NCI-H1417 (cell line): ENCODE results near the gene TMEM131L.
A peak's percentile ranks its signal among the peaks of the same experiment; 100 is the strongest.

Experiments used
- DNase-seq, 3 experiments: peaks; one replicate each; lab custom pipeline; 2025; lab: John Stamatoyannopoulos, UW

Gene TMEM131L

GRCh38 chr4:153472122-153473037, 6.2 kb downstream of the TMEM131L start:
- DNase-seq, result no peak

DNA sequence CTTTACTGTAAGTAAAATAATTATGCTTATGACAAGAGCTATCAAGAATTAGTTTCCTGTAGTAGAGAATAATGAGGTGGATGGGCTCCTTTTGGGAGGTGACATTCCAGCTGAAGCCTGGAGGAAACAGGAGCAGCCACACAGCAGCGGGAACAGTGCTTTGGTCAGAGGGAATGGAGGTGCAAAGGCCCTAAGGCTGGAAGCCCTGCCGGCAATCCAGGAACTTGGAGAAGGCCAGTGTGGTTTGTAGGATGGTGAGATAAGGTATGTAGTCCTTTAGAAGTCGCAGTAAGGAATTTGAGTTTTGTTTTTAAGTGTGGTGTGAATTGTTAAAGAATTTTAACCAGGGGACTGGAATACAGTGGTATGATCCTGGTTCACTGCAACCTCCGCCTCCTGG, 8.1 kb downstream of the TMEM131L start:
- DNase-seq, result no peak

GRCh38 chr4:153476829-153477574, 10.8 kb downstream of the TMEM131L start:
- no peak for DNase-seq

DNA sequence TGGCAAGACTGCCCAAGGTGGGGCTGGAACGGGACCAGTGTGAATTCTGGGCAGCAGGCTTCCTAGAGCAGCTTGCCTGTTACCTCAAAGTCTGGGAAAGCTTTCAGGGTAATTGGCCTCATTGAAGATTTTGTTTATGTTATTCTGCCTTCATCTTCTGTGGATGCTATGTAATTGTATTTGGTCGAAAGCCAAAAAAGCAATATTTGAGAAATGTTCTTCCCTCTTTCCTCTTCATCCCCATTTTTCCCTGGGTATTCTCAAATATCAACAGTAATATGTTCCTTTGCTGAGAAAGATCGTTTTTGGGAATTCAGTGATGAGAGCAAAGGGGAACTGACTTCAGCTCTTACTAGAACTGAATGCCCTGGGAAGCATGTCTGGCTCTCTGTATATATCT, 12.9 kb downstream of the TMEM131L start:
- DNase-seq, result peak in 1 of 3 experiments; percentile 7

- no peak for DNase-seq
Measured at GRCh38 chr4:153480704-153481103, 14.5 kb downstream of the TMEM131L start.

- no peak for DNase-seq
Measured at GRCh38 chr4:153481478-153481877, 15.3 kb downstream of the TMEM131L start.

DNA sequence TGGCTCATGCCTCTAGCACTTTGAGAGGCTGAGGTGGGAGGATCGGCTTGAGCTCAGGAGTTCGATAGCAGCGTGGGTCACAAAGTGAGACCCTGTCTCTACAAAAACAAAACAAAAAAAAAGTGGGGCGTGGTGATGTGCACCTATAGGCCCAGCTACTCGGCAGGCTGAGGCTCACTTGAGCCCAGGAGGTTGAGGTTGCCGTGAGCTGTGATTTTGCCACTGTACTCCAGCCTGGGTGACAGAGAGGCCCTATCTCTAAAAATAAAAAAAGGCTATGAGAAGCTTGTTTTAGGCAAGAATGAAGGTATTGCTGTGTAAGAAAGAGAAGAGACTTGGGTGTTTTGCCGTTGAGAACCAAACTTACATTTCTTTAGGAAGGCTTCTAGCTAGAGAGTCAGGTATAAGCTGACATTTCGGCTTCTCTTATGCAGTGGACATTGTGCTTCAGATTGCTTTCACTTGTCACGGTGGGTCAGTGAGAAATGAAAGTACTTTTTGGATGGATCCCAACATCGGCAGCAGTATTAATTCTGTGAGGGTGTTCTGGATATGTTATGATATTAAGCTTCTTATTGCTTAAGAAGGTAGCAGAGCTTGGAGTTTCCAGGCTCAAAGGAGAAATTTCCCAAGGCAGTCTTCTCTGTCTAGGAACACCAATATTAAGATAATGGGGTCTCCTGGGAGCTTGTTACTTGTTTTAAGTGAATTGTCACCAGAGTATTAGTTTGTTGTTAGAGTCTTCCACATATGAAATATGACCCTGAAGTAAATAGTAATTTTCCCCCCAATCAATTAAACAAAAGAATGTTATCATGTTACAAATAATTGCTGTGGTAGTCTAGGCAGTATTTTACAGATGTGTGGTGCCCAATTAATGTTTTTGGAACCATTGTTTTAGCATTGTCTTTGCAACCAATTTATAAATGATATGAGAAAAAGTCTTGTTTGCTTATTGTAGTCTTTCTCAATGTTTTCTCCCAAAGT, 17.6 kb downstream of the TMEM131L start:
- DNase-seq, result peak in 1 of 3 experiments; percentile 65

- DNase-seq, result peak in 1 of 3 experiments; percentile 58
Measured at GRCh38 chr4:153485359-153485758, 19.2 kb downstream of the TMEM131L start.

- DNase-seq, result no peak
Measured at GRCh38 chr4:153485860-153486259, 19.7 kb downstream of the TMEM131L start.

DNA sequence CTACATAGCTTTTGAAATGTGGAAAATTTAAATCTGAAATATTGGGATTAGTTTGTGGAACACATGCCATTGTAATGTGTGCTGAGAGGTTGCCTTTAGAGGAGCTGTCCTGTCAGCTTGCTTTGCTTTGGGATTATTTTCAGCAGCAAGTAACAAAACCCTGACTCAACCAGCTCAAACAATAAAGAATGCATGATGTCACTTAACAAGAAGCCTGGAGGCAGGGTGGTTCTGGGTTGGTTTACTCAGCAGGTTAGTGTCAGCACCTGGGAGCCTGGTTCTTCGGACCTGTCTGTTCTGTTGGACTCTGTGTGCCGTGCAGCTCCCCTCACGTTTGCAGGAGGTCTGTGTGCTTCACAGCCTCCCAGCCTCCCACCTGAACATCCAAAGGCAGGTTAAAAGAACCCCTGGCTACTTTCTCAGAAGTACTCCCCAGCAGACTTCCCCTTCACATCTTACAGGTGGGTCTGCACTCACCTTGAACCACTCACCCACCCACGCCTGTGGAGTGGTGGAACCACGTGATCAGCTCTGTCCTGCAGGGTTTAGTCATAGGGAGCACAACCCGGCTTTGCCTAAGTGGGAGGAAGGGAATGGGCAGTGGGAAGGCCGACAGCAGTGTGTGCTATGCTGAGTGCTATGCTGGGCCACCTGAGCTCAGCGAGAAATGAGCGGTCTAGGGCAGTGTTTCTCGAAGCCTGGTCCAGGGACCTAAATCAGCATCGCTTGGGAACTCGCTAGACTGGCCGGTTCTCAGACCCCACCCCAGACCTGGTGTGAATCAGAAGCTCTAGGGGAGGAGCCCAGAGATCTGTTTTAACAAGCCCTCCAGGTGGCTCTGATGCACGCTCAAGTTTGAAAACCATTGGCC, 20.4 kb downstream of the TMEM131L start:
- peak in 1 of 3 experiments; percentile 5 for DNase-seq

DNA sequence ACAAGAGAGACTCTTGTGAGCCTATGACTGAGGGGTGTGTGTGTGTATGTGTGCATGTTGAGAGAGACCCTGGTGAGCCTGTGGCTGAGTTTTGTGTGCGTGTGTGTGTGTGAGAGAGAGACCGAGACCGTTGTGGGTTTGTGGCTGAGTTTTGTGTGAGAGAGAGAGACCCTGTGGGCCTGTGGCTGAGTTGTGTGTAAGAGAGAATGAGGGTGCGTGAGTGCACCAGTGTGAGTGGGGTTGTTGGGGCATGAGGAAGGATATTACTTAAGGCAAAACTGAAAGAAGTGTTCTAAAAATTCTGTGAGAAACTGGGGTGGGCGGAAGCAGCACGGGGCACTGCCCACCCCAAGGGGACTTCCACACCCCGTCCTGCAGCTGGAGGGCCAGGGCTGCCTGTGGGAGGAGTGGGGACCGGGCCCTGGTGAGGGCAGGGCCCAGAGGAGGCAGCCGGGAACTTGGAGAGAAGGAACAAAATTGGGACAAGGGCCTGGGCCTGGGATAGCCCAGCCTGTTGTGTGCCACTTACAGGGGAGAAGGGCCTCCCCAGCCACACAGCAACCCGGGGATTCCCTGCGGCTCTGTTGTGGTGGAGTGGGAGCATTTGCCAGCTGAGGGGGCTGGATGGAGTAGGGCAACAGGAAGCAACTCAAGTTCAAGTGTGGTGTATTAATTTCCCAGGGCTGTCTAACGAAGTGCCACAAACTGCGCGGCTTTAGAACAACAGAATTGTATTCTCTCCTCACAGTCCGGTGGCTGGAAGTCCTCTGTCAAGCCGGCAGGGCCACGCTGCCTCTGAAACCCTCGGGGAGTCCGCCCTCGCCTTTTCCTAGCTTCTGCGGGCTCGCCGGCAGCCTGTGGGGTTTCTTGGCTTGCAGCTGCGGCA, 22.1 kb downstream of the TMEM131L start:
- peak in 2 of 3 experiments; percentile 8 to 45 for DNase-seq

- peak in 1 of 3 experiments; percentile 58 for DNase-seq
Measured at GRCh38 chr4:153489856-153490558, 23.8 kb downstream of the TMEM131L start.

DNA sequence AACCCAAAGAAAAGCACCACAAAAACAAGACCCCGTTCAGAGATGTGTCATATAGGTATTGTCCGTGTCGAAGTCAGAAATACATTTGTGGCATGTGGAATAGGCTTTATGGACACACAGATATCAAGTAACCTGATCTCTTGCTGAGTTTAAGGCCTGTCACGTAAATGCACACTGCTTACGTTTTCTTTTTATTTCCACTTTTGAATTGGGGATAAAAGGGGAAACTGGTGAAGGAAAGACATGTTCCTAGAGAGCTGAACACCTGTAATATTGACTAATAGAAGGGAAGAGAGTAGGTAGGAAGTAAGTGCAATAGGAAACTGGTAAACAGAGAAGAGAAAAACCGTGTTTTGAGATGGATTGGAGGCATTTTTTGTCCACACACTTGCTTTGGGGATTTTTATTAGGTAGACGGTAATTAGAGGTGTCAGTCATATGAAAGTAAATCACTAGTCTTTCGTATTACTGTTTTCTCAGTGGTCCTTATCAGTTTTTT, 24.9 kb downstream of the TMEM131L start:
- DNase-seq, result peak in 1 of 3 experiments; percentile 8

DNA sequence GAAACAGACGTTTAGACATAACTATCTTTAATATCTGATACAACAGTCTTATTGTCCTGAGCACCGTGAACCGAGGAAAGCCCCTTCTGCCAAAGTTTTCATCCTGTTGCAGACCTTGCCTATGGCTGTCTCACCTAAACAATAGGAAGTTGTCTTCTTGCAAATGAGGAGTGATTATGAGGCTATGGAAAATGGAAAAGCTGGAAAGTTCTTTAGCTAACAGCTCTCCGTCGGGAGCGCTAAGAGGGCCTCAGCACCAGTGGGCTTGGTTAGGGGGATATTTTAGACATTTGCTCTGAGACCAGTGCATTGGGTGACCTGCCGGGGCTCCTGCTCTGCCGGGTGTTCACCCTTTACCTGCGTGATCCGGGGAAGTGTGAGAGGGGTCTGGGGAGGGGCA, 28.4 kb downstream of the TMEM131L start:
- DNase-seq, result no peak

GRCh38 chr4:153495480-153496193, 29.5 kb downstream of the TMEM131L start:
- DNase-seq, result no peak

- no peak for DNase-seq
Measured at GRCh38 chr4:153497091-153497531, 31.0 kb downstream of the TMEM131L start.

DNA sequence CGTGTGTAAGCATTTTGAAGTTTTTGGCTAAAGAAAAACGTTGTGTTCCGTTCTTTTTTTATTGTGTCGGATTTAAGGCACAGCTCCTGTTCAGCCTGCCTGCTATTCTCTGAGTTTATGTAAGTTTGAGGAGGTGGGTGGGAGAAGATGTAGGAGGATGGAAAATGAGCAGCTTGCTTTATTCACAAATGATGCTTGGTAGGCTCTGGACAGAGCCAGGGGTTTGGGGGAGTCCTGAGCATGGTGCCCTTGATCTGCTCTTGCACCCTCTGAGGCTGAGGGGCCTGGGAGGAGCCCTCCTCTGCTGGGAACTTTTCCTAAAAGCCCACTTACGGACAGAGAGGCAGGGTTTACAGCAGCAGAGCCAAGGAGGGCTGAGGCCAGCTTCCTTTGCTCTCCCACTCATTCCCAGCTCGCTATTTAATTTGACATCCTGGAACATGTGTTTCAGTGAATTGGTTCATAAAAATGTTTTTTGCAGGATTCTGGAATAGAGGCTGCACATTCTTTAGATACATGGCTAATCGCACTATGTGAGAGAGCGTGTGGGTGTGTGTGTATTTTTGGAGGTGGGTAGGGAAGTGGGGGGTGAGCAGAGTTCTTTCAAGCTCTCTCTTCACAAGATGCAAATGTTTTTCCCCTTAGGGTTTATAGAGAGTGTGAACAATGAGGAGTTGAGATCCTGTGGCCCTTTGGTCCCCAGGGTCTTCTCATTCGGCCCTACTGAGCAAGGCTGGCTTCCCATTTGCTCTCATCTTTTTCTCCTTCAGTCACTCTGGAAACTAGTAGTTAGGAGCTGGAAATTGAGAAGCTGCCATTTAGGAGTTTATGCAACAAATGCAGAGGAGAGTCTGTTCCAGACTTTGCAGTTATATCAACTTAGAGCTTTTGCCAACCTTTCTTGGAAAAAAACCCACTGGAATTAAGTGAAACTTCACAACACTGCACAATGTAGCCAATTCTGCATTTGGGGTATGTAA, 32.1 kb downstream of the TMEM131L start:
- DNase-seq, result no peak
